ENCODE measurements around the gene FCMR.
A peak's percentile ranks its signal among the peaks of the same experiment; 100 is the strongest.
"Not testable (repeated sequence)": the region's sequence is repeated elsewhere in the genome, so short reads cannot be mapped to it uniquely, and the experiment has no call there.

FCMR gene

DNA sequence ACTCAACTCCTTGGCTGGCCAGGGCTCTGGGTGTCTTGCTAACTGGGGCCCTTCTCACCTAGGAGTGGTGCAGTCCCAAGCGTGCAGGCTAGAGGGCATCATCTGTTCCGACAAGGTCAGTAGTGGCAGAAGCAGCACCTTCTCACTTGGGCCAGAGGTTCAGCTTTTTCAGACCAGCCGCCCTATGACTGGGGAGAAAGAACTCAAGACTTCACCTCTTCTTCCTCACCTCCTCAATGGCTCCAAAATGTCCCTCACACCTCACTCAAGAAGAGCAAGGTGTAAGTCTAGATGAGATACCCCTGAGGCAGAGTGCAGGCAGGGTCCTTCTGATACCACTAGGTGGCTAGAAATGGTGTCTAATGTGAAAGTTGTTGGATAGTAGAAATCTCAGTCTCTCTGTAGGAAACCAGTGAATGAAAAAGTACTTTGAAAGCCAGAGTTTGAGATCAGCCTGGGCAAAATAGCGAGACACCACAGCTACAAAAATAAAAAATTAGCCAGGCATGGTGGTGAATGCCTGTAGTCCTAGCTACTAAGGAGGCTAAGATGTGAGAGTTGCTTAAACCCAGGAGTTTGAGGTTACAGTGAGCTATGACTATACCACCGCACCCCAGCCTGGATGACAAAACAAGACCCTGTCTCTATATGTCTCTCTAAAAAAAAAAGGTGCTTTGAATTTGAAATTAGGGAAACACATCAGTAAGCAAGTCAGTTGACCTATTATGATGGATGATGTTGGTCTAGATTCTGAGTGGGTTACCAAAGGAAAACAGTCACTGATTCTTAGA, 64.9 kb downstream of the FCMR start:
- no peaks in the 10 kb centered on the region for H4K20me1 ChIP-seq (ENCODE audit: control insufficient read depth, insufficient read depth, low read depth, low read length)
- no peaks in the 10 kb centered on the region for H3K9me3 ChIP-seq (ENCODE audit: control insufficient read depth, insufficient read depth, low read length)
- no peaks in the 10 kb centered on the region for H3F3A ChIP-seq (ENCODE audit: control insufficient read depth, insufficient read depth)
- no peaks in the 10 kb centered on the region for H3K36me3 ChIP-seq (ENCODE audit: control insufficient read depth, low read length)
- no peak overlapping the region for H3K27ac ChIP-seq (ENCODE audit: low read depth, low read length)
- H3K4me1 ChIP-seq (ENCODE audit: control insufficient read depth, low read length) = no peaks in the 10 kb centered on the region
- H3K27me3 ChIP-seq (ENCODE audit: control insufficient read depth, low read length) = peaks cover 7% of the 10 kb centered on the region; the same call in 1 of the 2 replicates
- H3K4me2 ChIP-seq (ENCODE audit: low read length) = no peak overlapping the region
- no peak for TF ChIP-seq EZH2phosphoT487 (IDR thresholded peaks at IDR 0.05; ENCODE audit: borderline replicate concordance, low read length)
- TF ChIP-seq, protein P1, sequence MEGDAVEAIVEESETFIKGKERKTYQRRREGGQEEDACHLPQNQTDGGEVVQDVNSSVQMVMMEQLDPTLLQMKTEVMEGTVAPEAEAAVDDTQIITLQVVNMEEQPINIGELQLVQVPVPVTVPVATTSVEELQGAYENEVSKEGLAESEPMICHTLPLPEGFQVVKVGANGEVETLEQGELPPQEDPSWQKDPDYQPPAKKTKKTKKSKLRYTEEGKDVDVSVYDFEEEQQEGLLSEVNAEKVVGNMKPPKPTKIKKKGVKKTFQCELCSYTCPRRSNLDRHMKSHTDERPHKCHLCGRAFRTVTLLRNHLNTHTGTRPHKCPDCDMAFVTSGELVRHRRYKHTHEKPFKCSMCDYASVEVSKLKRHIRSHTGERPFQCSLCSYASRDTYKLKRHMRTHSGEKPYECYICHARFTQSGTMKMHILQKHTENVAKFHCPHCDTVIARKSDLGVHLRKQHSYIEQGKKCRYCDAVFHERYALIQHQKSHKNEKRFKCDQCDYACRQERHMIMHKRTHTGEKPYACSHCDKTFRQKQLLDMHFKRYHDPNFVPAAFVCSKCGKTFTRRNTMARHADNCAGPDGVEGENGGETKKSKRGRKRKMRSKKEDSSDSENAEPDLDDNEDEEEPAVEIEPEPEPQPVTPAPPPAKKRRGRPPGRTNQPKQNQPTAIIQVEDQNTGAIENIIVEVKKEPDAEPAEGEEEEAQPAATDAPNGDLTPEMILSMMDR (IDR thresholded peaks at IDR 0.05; ENCODE audit: low read depth, low read length, poor library complexity, severe bottlenecking) = peak; percentile 84
- H3K4me3 ChIP-seq (ENCODE audit: low read length) = no peak overlapping the region
- H3K79me2 ChIP-seq (ENCODE audit: control insufficient read depth, low read length) = no peaks in the 10 kb centered on the region
- H3K9me2 ChIP-seq (replicated peaks; ENCODE audit: control insufficient read depth, low read length) = no peaks in the 10 kb centered on the region

DNA sequence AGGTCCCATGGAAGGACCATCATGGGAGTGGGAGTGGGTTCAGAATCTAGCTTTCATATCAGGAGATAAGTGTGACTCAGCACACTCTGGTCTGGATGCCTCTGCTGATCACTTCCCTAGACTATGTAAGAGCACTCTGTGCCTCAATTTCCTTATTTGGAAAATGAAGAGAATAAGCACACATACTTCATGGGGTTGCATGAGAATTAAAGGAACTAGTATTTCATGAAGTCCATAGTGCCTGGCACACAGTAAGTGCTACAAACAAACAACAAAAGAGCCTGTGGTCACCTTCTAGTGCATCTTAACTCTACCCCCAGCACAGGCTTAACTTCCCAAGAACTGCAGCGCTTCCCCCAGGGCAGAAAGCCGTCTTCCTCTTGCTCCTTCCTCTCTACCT, 65.9 kb downstream of the FCMR start:
- Histone ChIP-seq H3K4me1 (ENCODE audit: control insufficient read depth, low read length) (no peaks in the 10 kb centered on the region), H3K36me3 (ENCODE audit: control insufficient read depth, low read length) (no peaks in the 10 kb centered on the region), H3K4me3 (ENCODE audit: low read length) (no peak overlapping the region), H3K9me3 (ENCODE audit: control insufficient read depth, insufficient read depth, low read length) (no peaks in the 10 kb centered on the region), H3K27ac (ENCODE audit: low read depth, low read length) (no peak overlapping the region), H4K20me1 (ENCODE audit: control insufficient read depth, insufficient read depth, low read depth, low read length) (no peaks in the 10 kb centered on the region), H3K9me2 (replicated peaks; ENCODE audit: control insufficient read depth, low read length) (no peaks in the 10 kb centered on the region), H3K27me3 (ENCODE audit: control insufficient read depth, low read length) (peaks cover 3% of the 10 kb centered on the region; the same call in 1 of the 2 replicates), H3K4me2 (ENCODE audit: low read length) (no peak overlapping the region), H3F3A (ENCODE audit: control insufficient read depth, insufficient read depth) (no peaks in the 10 kb centered on the region), H3K79me2 (ENCODE audit: control insufficient read depth, low read length) (no peaks in the 10 kb centered on the region)
- TF ChIP-seq EZH2phosphoT487 (IDR thresholded peaks at IDR 0.05; ENCODE audit: borderline replicate concordance, low read length) = no peak
- TF ChIP-seq, protein P1 (IDR thresholded peaks at IDR 0.05; ENCODE audit: low read depth, low read length, poor library complexity, severe bottlenecking) = no peak

DNA sequence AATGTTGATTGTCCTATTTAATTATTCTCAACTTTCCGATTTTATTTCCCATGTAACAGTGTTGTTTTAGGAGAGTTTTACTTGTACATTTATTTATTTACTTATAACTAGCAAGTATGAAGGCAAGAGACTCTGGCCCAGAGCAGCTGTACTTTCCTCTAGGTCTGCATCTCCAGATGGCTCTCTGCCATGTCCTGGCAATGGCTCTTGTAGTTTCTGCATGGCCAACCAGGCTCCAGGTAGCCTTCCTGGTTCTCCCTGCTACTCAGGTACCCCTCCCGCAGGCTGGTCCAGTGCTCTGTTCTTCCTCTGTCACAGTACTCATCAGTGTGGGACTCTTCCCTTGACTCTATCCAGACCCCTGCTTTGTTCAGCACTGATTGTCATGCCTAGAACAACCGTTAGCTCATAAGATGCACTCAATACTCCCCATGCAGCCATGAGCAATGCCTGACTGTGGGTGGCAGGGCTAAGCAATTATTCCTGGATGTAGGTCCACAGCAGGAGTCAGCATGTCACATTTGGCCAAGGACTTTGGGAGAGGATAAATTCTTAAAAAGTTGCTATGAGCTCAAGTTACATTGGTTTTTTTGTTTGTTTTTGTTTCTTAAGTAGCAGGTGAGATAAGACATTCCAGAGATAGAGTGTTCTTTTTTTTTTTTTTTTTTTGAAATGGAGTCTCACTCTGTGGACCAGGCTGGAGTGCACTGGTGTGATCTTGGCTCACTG, 67.2 kb downstream of the FCMR start:
- no peaks in the 10 kb centered on the region for H3K9me2 ChIP-seq (replicated peaks; ENCODE audit: control insufficient read depth, low read length)
- no peaks in the 10 kb centered on the region for H4K20me1 ChIP-seq (ENCODE audit: control insufficient read depth, insufficient read depth, low read depth, low read length)
- no peaks in the 10 kb centered on the region for H3K4me1 ChIP-seq (ENCODE audit: control insufficient read depth, low read length)
- H3F3A ChIP-seq (ENCODE audit: control insufficient read depth, insufficient read depth) = no peaks in the 10 kb centered on the region
- H3K4me3 ChIP-seq (ENCODE audit: low read length) = no peak overlapping the region
- no peaks in the 10 kb centered on the region for H3K36me3 ChIP-seq (ENCODE audit: control insufficient read depth, low read length)
- H3K79me2 ChIP-seq (ENCODE audit: control insufficient read depth, low read length) = no peaks in the 10 kb centered on the region
- peaks cover 7% of the 10 kb centered on the region; the same call in 1 of the 2 replicates for H3K27me3 ChIP-seq (ENCODE audit: control insufficient read depth, low read length)
- H3K27ac ChIP-seq (ENCODE audit: low read depth, low read length) = no peak overlapping the region
- TF ChIP-seq EZH2phosphoT487 (IDR thresholded peaks at IDR 0.05; ENCODE audit: borderline replicate concordance, low read length) = no peak
- TF ChIP-seq, protein P1 (IDR thresholded peaks at IDR 0.05; ENCODE audit: low read depth, low read length, poor library complexity, severe bottlenecking) = no peak
- no peak overlapping the region for H3K4me2 ChIP-seq (ENCODE audit: low read length)
- H3K9me3 ChIP-seq (ENCODE audit: control insufficient read depth, insufficient read depth, low read length) = no peaks in the 10 kb centered on the region

DNA sequence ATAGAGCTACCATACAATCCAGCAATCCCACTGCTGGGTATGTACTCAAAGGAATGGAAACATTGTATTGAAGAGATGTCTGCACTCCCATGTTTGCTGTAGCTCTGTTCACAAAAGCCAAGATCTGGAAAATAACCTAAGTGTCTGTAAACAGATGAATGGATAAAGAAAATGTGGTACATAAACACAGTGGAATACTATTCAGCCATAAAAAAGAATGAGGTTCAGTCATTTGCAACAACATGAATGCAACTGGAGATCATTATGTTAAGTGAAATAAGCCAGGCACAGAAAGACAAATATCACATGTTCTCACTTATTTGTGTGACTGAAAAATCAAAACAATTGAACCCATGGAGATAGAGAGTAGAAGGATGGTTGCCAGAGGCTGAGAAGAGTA, 68.0 kb downstream of the FCMR start:
- H3K9me2 ChIP-seq (replicated peaks; ENCODE audit: control insufficient read depth, low read length); H3K9me3 ChIP-seq (ENCODE audit: control insufficient read depth, insufficient read depth, low read length); H3K4me3 ChIP-seq (ENCODE audit: low read length); H3K36me3 ChIP-seq (ENCODE audit: control insufficient read depth, low read length); H3K4me2 ChIP-seq (ENCODE audit: low read length); H3F3A ChIP-seq (ENCODE audit: control insufficient read depth, insufficient read depth); H3K4me1 ChIP-seq (ENCODE audit: control insufficient read depth, low read length); H4K20me1 ChIP-seq (ENCODE audit: control insufficient read depth, insufficient read depth, low read depth, low read length); H3K27me3 ChIP-seq (ENCODE audit: control insufficient read depth, low read length); H3K27ac ChIP-seq (ENCODE audit: low read depth, low read length); H3K79me2 ChIP-seq (ENCODE audit: control insufficient read depth, low read length): not testable (repeated sequence)

All from DOHH2 (cell line).